Measurements from ENCODE around the gene CINP.

CINP gene

GRCh38 chr14:102362545-102363181 lies at the start of gene CINP, which contains the start of gene TECPR2:
CINP (minus strand) TSS chr14:102362890; CDS start chr14:102362851, 39 bp downstream.
TECPR2 (plus strand) TSS chr14:102362941; CDS start chr14:102376722, 13,781 bp downstream.
- peak; percentile 98 for DNase-seq

- DNase-seq, result no peak
These were observed 46.0 kb upstream of the CINP start for GRCh38 chr14:102408724-102409123.

GRCh38 chr14:102407258-102407657 lies 44.6 kb upstream of the CINP start:
- no peak for DNase-seq

- DNase-seq, result no peak
These were observed 40.3 kb upstream of the CINP start for GRCh38 chr14:102403028-102403427.

GRCh38 chr14:102396521-102396920 lies 33.8 kb upstream of the CINP start:
- DNase-seq, result no peak

GRCh38 chr14:102394717-102395375 lies 32.2 kb upstream of the CINP start:
- no peak for DNase-seq

- DNase-seq, result no peak
These were observed 29.8 kb upstream of the CINP start for GRCh38 chr14:102392506-102392905.

GRCh38 chr14:102390064-102390855 lies 27.6 kb upstream of the CINP start:
- DNase-seq, result no peak

GRCh38 chr14:102389246-102389645 lies 26.6 kb upstream of the CINP start:
- DNase-seq, result no peak

GRCh38 chr14:102387086-102387485 lies 24.4 kb upstream of the CINP start:
- DNase-seq, result no peak

GRCh38 chr14:102378830-102379229 lies 16.1 kb upstream of the CINP start:
- no peak for DNase-seq

GRCh38 chr14:102377696-102378095 lies 15.0 kb upstream of the CINP start:
- no peak for DNase-seq

GRCh38 chr14:102375119-102375518 lies 12.4 kb upstream of the CINP start:
- DNase-seq, result no peak

- no peak for DNase-seq
These were observed 11.6 kb upstream of the CINP start for GRCh38 chr14:102374264-102374663.

GRCh38 chr14:102373110-102373509 lies 10.4 kb upstream of the CINP start:
- no peak for DNase-seq

- no peak for DNase-seq
These were observed 8.7 kb upstream of the CINP start for GRCh38 chr14:102371361-102371760.

GRCh38 chr14:102370305-102370809 lies 7.7 kb upstream of the CINP start:
- DNase-seq, result no peak

- DNase-seq, result peak; percentile 57
These were observed 673 bp upstream of the CINP start for GRCh38 chr14:102363182-102363943.

GRCh38 chr14:102362084-102362483 lies 606 bp downstream of the CINP start:
- peak; percentile 72 for DNase-seq

GRCh38 chr14:102360388-102360787 lies 2.3 kb downstream of the CINP start:
- DNase-seq, result no peak

GRCh38 chr14:102359341-102359740 lies 3.3 kb downstream of the CINP start:
- no peak for DNase-seq

GRCh38 chr14:102356280-102356679 lies 6.4 kb downstream of the CINP start:
- no peak for DNase-seq

GRCh38 chr14:102353126-102353619 lies 9.5 kb downstream of the CINP start:
- no peak for DNase-seq
